ENCODE measurements around the gene NEUROD2. TPM values are rescaled to one million over a fixed set of nuclear protein-coding genes. Genes with fewer than 3 reads are reported as not detected.
A peak's percentile ranks its signal among the peaks of the same experiment; 100 is the strongest.

NEUROD2 gene
- total and polyA plus RNA-seq, 2 of the 13 experiments (the other 11 are each of a cell fraction or from before 2014, with no cell fraction given) = not detected

GRCh38 chr17:39573447-39574298, 34.0 kb downstream of the NEUROD2 start (continued):
- TF ChIP-seq FOXO4 (CRISPR knock-in tag; conservative IDR thresholded peaks at IDR 0.05) (0 out of 2 replicates have a peak, but pooled peaks have one; percentile 91), KDM2A (CRISPR knock-in tag; IDR thresholded peaks at IDR 0.05; ENCODE audit: borderline replicate concordance, low read depth) (peak; percentile 81; the same call in 1 of the 2 replicates), RFX1 (IDR thresholded peaks at IDR 0.05) (peak; percentile 69), ARNTL (CRISPR knock-in tag; IDR thresholded peaks at IDR 0.05) (peak; percentile 81), MAZ (IDR thresholded peaks at IDR 0.05; ENCODE audit: borderline replicate concordance, low read depth, low read length) (0 out of 2 replicates have a peak, but pooled peaks have one; percentile 14), MAZ (CRISPR knock-in tag; IDR thresholded peaks at IDR 0.05; ENCODE audit: low read depth) (peak; percentile 91), SAP130 (CRISPR knock-in tag; IDR thresholded peaks at IDR 0.05; ENCODE audit: low read depth) (peak; percentile 46), ARHGAP35 (CRISPR knock-in tag; IDR thresholded peaks at IDR 0.05; ENCODE audit: borderline replicate concordance) (0 out of 2 replicates have a peak, but pooled peaks have one; percentile 51), HNF1B (CRISPR knock-in tag; IDR thresholded peaks at IDR 0.05) (0 out of 2 replicates have a peak, but pooled peaks have one; percentile 39), ZBTB3 (CRISPR knock-in tag; IDR thresholded peaks at IDR 0.05; ENCODE audit: borderline replicate concordance, low read depth) (no peak), YY1 (IDR thresholded peaks at IDR 0.05; ENCODE audit: insufficient read depth, insufficient replicate concordance, low read depth, low read length) (peak; percentile 61), AKNA (CRISPR knock-in tag; IDR thresholded peaks at IDR 0.05; ENCODE audit: borderline replicate concordance) (no peak), RAD51 (IDR thresholded peaks at IDR 0.05; ENCODE audit: borderline replicate concordance) (peak; percentile 52), ARNT2 (CRISPR knock-in tag; IDR thresholded peaks at IDR 0.05; ENCODE audit: low read depth) (peak; percentile 51; the same call in 1 of the 2 replicates), ZNF777 (CRISPR knock-in tag; IDR thresholded peaks at IDR 0.05) (0 out of 2 replicates have a peak, but pooled peaks have one; percentile 63), ZNF768 (CRISPR knock-in tag; IDR thresholded peaks at IDR 0.05) (peak; percentile 50; the same call in 1 of the 2 replicates), ZGPAT (CRISPR knock-in tag; IDR thresholded peaks at IDR 0.05) (0 out of 2 replicates have a peak, but pooled peaks have one; percentile 19)

Data from HepG2 (cell line).